Mucosa of gallbladder (tissue), 1 donor: Measurements from ENCODE around the gene BMP15. TPM values are rescaled to one million over a fixed set of nuclear protein-coding genes. Genes with fewer than 3 reads are reported as not detected.

Source experiments
- total RNA-seq: library from RNA; stranded (reverse); gene quantifications from one replicate; pipeline ENCODE4 v1.2.1, GENCODE V29; 2021
- donor health status: DM: no; HTN: no; CAD: no.

The BMP15 gene
- total RNA-seq, 1 donor from 2014 or later = not detected

Other genes with a start within 250 kb of the BMP15 start
- 5.3 TPM for gene SHROOM4, start 96.5 kb upstream of the BMP15 start, total RNA-seq